ENCODE data around the gene GLI3. TPM values are rescaled to one million over a fixed set of nuclear protein-coding genes. Genes with fewer than 3 reads are reported as not detected.

The GLI3 gene
- total and polyA plus RNA-seq, 2 of the 8 experiments (the other 6 are each of a cell fraction or from before 2014, with no cell fraction given) = 8.0 to 31.1 TPM

DNA sequence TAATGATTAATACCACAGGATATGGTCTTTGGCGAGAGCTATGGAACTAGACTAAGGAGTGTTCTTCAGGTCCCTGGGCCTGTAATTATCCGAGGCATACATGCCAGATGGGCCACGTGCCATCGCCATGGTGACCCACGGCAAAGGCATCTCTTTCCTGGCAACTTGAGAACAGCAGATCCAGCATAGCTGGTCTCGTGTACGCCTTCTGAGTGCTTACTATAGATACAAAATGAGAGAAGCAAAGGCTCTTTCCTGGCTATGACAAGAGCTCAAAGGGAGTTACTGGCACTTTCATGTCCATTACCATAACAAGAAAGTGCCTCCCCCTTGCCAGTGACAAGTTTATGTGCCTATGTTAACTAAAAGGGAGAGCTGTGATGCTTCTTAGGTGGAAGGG lies 26.0 kb upstream of the GLI3 start:
- Histone ChIP-seq H2AK5ac (ENCODE audit: low read depth, low read length) (no peak overlapping the region), H3K27me3 (replicated peaks in 1 of 4; ENCODE audit: control insufficient read depth in 3 of 4, extremely low read depth in 1 of 4, insufficient read depth in 3 of 4, low read length in 3 of 4) (no peaks in the 10 kb centered on the region), H3K14ac (ENCODE audit: insufficient read length) (no peak overlapping the region), H2BK5ac (ENCODE audit: low read depth, low read length) (no peak overlapping the region), H3K23ac (ENCODE audit: insufficient read length) (no peak overlapping the region), H3K79me2 (ENCODE audit: control insufficient read depth in 1 of 2, insufficient read depth in 2 of 2, low read length in 2 of 2) (no peaks in the 10 kb centered on the region), H2BK12ac (ENCODE audit: low read depth, low read length) (no peak overlapping the region), H3K9ac (replicated peaks in 1 of 4; ENCODE audit: extremely low read depth in 1 of 4, low read depth in 3 of 4, low read length in 3 of 4) (no peak overlapping the region), H3K4ac (replicated peaks; ENCODE audit: insufficient read length, low read depth, low read length) (no peak overlapping the region), H4K20me1 (replicated peaks in 1 of 2; ENCODE audit: control insufficient read depth in 1 of 2, insufficient read depth in 2 of 2, low read length in 2 of 2) (no peaks in the 10 kb centered on the region), H3K4me3 (ENCODE audit: extremely low read depth in 1 of 4, insufficient read depth in 2 of 4, low read depth in 3 of 4, low read length in 4 of 4) (no peak overlapping the region), H3K27ac (ENCODE audit: low read depth, low read length) (no peak overlapping the region), H4K5ac (ENCODE audit: insufficient read length, low read depth, low read length) (no peak overlapping the region), H3K56ac (replicated peaks; ENCODE audit: insufficient read length, low read depth, low read length) (no peak overlapping the region), H3K36me3 (ENCODE audit: control insufficient read depth in 2 of 4, insufficient read depth in 4 of 4, low read length in 3 of 4) (no peaks in the 10 kb centered on the region), H2BK120ac (replicated peaks; ENCODE audit: low read depth, low read length) (no peak overlapping the region), H2BK15ac (ENCODE audit: low read length) (no peak overlapping the region), H3K4me1 (replicated peaks in 1 of 4; ENCODE audit: control insufficient read depth in 3 of 4, insufficient read depth in 4 of 4, low read length in 3 of 4) (peaks cover 3 to 8% (median 6%) of the 10 kb centered on the region in 4 experiments; a peak in 5 of 7 replicates), H3K18ac (ENCODE audit: extremely low read depth, low read length) (no peak overlapping the region; the same call in 1 of the 2 replicates), H3K9me3 (ENCODE audit: insufficient read depth in 2 of 2, low read depth in 1 of 2, low read length in 1 of 2) (no peaks in the 10 kb centered on the region), H3K4me2 (ENCODE audit: insufficient read depth in 1 of 2, low read depth in 2 of 2, low read length in 2 of 2) (0 out of 4 replicates have a peak overlapping the region, but pooled peaks of 1 of the 2 experiments have one; percentile 6), H3K79me1 (ENCODE audit: low read depth, low read length) (no peaks in the 10 kb centered on the region), H4K8ac (ENCODE audit: extremely low read depth, insufficient read depth, low read length) (no peak overlapping the region), H4K91ac (replicated peaks; ENCODE audit: insufficient read length, low read length) (no peak overlapping the region), H2BK20ac (ENCODE audit: low read length) (no peak overlapping the region), H2AFZ (ENCODE audit: low read length) (no peak overlapping the region), H3K23me2 (ENCODE audit: low read depth, low read length) (no peaks in the 10 kb centered on the region)
- FAIRE-seq = no peak
- POLR2A ChIA-PET (ENCODE audit: partially characterized antibody) = no interaction called here
- CTCF ChIA-PET (ENCODE audit: partially characterized antibody) = interaction anchor here (0.7 to 1.7 kb wide), 6 partner anchors 9 to 482 kb away, joined by 3 to 5 read pairs (median 4); no protein-coding TSS in a partner anchor
- DNase-seq (ENCODE audit: low read depth in 1 of 2, low spot score in 2 of 2) = no peak
- 81% methylated on average over 7 of the region's 7 CpGs; no CpG with 5 or more reads in 1 of the 2 experiments for WGBS, 2 experiments (ENCODE audit: extremely low coverage in 1 of 2, insufficient coverage in 1 of 2, insufficient read length in 1 of 2, insufficient replicate concordance in 2 of 2, low coverage in 1 of 2, low lambda C conversion rate in 2 of 2, missing lambda C conversion rate in 1 of 2)
- TF ChIP-seq, protein P1, sequence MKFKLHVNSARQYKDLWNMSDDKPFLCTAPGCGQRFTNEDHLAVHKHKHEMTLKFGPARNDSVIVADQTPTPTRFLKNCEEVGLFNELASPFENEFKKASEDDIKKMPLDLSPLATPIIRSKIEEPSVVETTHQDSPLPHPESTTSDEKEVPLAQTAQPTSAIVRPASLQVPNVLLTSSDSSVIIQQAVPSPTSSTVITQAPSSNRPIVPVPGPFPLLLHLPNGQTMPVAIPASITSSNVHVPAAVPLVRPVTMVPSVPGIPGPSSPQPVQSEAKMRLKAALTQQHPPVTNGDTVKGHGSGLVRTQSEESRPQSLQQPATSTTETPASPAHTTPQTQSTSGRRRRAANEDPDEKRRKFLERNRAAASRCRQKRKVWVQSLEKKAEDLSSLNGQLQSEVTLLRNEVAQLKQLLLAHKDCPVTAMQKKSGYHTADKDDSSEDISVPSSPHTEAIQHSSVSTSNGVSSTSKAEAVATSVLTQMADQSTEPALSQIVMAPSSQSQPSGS (IDR thresholded peaks at IDR 0.05; ENCODE audit: low read length) = no peak
- TF ChIP-seq, protein P2, sequence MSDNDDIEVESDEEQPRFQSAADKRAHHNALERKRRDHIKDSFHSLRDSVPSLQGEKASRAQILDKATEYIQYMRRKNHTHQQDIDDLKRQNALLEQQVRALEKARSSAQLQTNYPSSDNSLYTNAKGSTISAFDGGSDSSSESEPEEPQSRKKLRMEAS (IDR thresholded peaks at IDR 0.05) = no peak
- no peak for TF ChIP-seq SIN3A (conservative IDR thresholded peaks at IDR 0.05 in 1 of 2, IDR thresholded peaks at IDR 0.05 in 1 of 2; ENCODE audit: low read depth in 1 of 2, low read length in 2 of 2)
- TF ChIP-seq, protein P3, sequence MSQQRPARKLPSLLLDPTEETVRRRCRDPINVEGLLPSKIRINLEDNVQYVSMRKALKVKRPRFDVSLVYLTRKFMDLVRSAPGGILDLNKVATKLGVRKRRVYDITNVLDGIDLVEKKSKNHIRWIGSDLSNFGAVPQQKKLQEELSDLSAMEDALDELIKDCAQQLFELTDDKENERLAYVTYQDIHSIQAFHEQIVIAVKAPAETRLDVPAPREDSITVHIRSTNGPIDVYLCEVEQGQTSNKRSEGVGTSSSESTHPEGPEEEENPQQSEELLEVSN (IDR thresholded peaks at IDR 0.05) = no peak
- no peak for TF ChIP-seq CBX8 (IDR thresholded peaks at IDR 0.05; ENCODE audit: borderline replicate concordance, low read depth, low read length)
- TF ChIP-seq CBX5 (IDR thresholded peaks at IDR 0.05; ENCODE audit: low read depth, low read length) = no peak
